GM23338 (cell line): ENCODE results near the gene SEMA6C. TPM values are rescaled to one million over a fixed set of nuclear protein-coding genes. Genes with fewer than 3 reads are reported as not detected.

Experiments
- ATAC-seq: fragments of 200-7000 bp; cut with Tn5 transposase; 3 replicates; pipeline ENCODE4 v1.9.1; 2020
- DNase-seq: peaks from one replicate; pipeline ENCODE4 v3.0.0-alpha.2; 2015; ENCODE audit warnings: low spot score
- H2AFZ ChIP-seq: fragments of 200-600 bp; sonication (generic); 2 replicates; pipeline ENCODE4 v1.8.0; 2016; ENCODE audit warnings: antibody characterized with exemption, mild to moderate bottlenecking, moderate library complexity
- H3F3A ChIP-seq: fragments of 200-600 bp; sonication (generic); replicated peaks from 2 replicates; pipeline ENCODE4 v1.8.0; 2017; ENCODE audit warnings: antibody characterized with exemption, mixed run types, low read depth
- H3K27ac ChIP-seq: fragments of 200-600 bp; sonication (generic); 2 replicates; pipeline ENCODE4 v1.6.1; 2016; ENCODE audit warnings: low read depth
- H3K27me3 ChIP-seq: fragments of 200-600 bp; sonication (generic); 2 replicates; pipeline ENCODE4 v1.8.0; 2016; ENCODE audit warnings: mild to moderate bottlenecking, mixed run types, moderate library complexity; ENCODE audit not compliant: insufficient read depth
- H3K36me3 ChIP-seq: fragments of 200-600 bp; sonication (generic); 2 replicates; pipeline ENCODE4 v1.8.0; 2016; ENCODE audit warnings: mild to moderate bottlenecking; ENCODE audit not compliant: insufficient read depth
- H3K4me1 ChIP-seq: fragments of 200-600 bp; sonication (generic); 2 replicates; pipeline ENCODE4 v1.8.0; 2016; ENCODE audit warnings: mild to moderate bottlenecking, moderate library complexity; ENCODE audit not compliant: insufficient read depth
- H3K4me2 ChIP-seq: fragments of 200-600 bp; sonication (generic); 2 replicates; pipeline ENCODE4 v1.7.1; 2017; ENCODE audit warnings: mixed run types
- H3K4me3 ChIP-seq: fragments of 200-600 bp; sonication (generic); 2 replicates; pipeline ENCODE4 v1.6.1; 2016; ENCODE audit warnings: mixed run types
- H3K79me2 ChIP-seq: fragments of 200-600 bp; sonication (generic); replicated peaks from 2 replicates; pipeline ENCODE4 v1.8.0; 2017; ENCODE audit warnings: mild to moderate bottlenecking; ENCODE audit not compliant: insufficient read depth
- H3K9me2 ChIP-seq: fragments of 200-600 bp; sonication (generic); 2 replicates; pipeline ENCODE4 v1.8.0; 2017; ENCODE audit not compliant: insufficient read depth
- H4K20me1 ChIP-seq: fragments of 200-600 bp; sonication (generic); replicated peaks from 2 replicates; pipeline ENCODE4 v1.8.0; 2017; ENCODE audit warnings: mild to moderate bottlenecking; ENCODE audit not compliant: insufficient read depth
- H3K27ac Mint-ChIP-seq: 2 replicates; pipeline ENCODE4 v1.8.0; 2020; ENCODE audit warnings: inconsistent platforms, mild to moderate bottlenecking, moderate library complexity, mixed read lengths
- H3K27me3 Mint-ChIP-seq: 3 replicates; pipeline ENCODE4 v1.8.0; 2022; ENCODE audit warnings: low read depth, mild to moderate bottlenecking, moderate library complexity, mixed read lengths, inconsistent platforms; ENCODE audit not compliant: insufficient read depth, poor library complexity
- H3K36me3 Mint-ChIP-seq: 3 replicates; pipeline ENCODE4 v1.8.0; 2021; ENCODE audit warnings: low read depth, mild to moderate bottlenecking, inconsistent platforms, moderate library complexity, mixed read lengths
- H3K4me1 Mint-ChIP-seq: 3 replicates; pipeline ENCODE4 v1.8.0; 2020; ENCODE audit warnings: mild to moderate bottlenecking, inconsistent platforms, mixed read lengths
- H3K4me3 Mint-ChIP-seq: 3 replicates; pipeline ENCODE4 v1.8.0; 2021; ENCODE audit warnings: moderate library complexity, mild to moderate bottlenecking, inconsistent platforms, mixed read lengths
- H3K9me3 Mint-ChIP-seq: 3 replicates; pipeline ENCODE4 v1.8.0; 2020; ENCODE audit warnings: moderate library complexity, mild to moderate bottlenecking, inconsistent platforms, mixed read lengths
- CREB1 ChIP-seq: fragments of 250-450 bp; sonication (Bioruptor Pico); IDR thresholded peaks from 2 replicates; pipeline ENCODE4 v1.5.0; 2020; ENCODE audit warnings: low read depth, mild to moderate bottlenecking, moderate library complexity
- EZH2 ChIP-seq: fragments of 200-600 bp; sonication (generic); IDR thresholded peaks from one replicate; pipeline ENCODE4 v1.8.0; 2017; ENCODE audit warnings: antibody characterized with exemption, mild to moderate bottlenecking, low read depth; ENCODE audit not compliant: unreplicated experiment
- JUNB ChIP-seq: IDR thresholded peaks from one replicate; pipeline ENCODE4 v1.6.1; 2016; ENCODE audit warnings: antibody characterized with exemption; ENCODE audit not compliant: unreplicated experiment
- NANOG ChIP-seq: IDR thresholded peaks from 2 replicates; pipeline ENCODE4 v1.6.1; 2016; ENCODE audit warnings: antibody characterized with exemption, borderline replicate concordance
- POLR2AphosphoS5 ChIP-seq: IDR thresholded peaks from 2 replicates; pipeline ENCODE4 v1.6.1; 2016; ENCODE audit warnings: antibody characterized with exemption, low read depth
- ZNF331 ChIP-seq: fragments of 250-450 bp; sonication (Bioruptor Pico); IDR thresholded peaks from 2 replicates; pipeline ENCODE4 v1.5.0; 2020; ENCODE audit warnings: low read depth, mild to moderate bottlenecking, moderate library complexity
- polyA plus RNA-seq: library from polyadenylated mRNA; unstranded; fragments of >200 nt; fragmentation: Nextera tagmentation; extraction: Ambion mirVana; gene quantifications from 2 replicates; pipeline ENCODE4 v1.2.1, GENCODE V29; 2016
- total RNA-seq: library from RNA; depleted of rRNA; stranded (reverse); fragments of >200 nt; shearing (Covaris generic); gene quantifications from 2 replicates; pipeline ENCODE4 v1.2.3, GENCODE V29; 2014
- TF ChIP-seq, protein P1 (sequence below): fragments of 250-450 bp; sonication (Bioruptor Pico); IDR thresholded peaks from 2 replicates; pipeline ENCODE4 v1.5.0; 2020; ENCODE audit warnings: mild to moderate bottlenecking, moderate library complexity
- TF ChIP-seq, protein P2 (sequence below), 2 experiments: fragments of 200-600 bp in 1 of 2; sonication (generic) in 1 of 2; conservative IDR thresholded peaks; 2 replicates each; pipeline versions ENCODE4 v1.5.1 to v1.6.1; 2016 to 2017; ENCODE audit warnings: antibody characterized with exemption in 2 of 2, low read depth in 2 of 2, mild to moderate bottlenecking in 2 of 2, moderate library complexity in 1 of 2

Gene SEMA6C
- total and polyA plus RNA-seq, 2 experiments from 2014 or later: 6.2 to 12.3 TPM

DNA sequence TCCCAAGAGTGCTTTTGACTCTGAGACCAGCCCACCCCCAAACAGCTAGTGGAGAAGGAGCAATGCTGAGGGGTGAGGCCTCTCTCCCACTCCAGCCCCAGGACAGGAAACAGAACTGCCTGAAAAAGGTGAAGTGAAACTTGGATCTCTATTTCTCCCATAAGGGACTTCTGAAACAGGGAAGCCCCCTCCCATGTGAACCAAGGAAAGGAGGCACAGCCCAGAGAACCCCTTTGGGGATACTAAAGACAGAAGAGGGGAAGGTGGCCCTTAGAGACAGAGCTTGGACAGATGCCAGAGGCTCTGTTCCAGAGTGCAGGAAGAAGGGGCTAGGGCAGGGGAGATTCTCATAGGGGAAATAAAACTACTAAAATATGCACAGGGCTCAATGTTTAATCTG is 12.9 kb upstream of the SEMA6C start (continued):
- TF ChIP-seq, protein P1, sequence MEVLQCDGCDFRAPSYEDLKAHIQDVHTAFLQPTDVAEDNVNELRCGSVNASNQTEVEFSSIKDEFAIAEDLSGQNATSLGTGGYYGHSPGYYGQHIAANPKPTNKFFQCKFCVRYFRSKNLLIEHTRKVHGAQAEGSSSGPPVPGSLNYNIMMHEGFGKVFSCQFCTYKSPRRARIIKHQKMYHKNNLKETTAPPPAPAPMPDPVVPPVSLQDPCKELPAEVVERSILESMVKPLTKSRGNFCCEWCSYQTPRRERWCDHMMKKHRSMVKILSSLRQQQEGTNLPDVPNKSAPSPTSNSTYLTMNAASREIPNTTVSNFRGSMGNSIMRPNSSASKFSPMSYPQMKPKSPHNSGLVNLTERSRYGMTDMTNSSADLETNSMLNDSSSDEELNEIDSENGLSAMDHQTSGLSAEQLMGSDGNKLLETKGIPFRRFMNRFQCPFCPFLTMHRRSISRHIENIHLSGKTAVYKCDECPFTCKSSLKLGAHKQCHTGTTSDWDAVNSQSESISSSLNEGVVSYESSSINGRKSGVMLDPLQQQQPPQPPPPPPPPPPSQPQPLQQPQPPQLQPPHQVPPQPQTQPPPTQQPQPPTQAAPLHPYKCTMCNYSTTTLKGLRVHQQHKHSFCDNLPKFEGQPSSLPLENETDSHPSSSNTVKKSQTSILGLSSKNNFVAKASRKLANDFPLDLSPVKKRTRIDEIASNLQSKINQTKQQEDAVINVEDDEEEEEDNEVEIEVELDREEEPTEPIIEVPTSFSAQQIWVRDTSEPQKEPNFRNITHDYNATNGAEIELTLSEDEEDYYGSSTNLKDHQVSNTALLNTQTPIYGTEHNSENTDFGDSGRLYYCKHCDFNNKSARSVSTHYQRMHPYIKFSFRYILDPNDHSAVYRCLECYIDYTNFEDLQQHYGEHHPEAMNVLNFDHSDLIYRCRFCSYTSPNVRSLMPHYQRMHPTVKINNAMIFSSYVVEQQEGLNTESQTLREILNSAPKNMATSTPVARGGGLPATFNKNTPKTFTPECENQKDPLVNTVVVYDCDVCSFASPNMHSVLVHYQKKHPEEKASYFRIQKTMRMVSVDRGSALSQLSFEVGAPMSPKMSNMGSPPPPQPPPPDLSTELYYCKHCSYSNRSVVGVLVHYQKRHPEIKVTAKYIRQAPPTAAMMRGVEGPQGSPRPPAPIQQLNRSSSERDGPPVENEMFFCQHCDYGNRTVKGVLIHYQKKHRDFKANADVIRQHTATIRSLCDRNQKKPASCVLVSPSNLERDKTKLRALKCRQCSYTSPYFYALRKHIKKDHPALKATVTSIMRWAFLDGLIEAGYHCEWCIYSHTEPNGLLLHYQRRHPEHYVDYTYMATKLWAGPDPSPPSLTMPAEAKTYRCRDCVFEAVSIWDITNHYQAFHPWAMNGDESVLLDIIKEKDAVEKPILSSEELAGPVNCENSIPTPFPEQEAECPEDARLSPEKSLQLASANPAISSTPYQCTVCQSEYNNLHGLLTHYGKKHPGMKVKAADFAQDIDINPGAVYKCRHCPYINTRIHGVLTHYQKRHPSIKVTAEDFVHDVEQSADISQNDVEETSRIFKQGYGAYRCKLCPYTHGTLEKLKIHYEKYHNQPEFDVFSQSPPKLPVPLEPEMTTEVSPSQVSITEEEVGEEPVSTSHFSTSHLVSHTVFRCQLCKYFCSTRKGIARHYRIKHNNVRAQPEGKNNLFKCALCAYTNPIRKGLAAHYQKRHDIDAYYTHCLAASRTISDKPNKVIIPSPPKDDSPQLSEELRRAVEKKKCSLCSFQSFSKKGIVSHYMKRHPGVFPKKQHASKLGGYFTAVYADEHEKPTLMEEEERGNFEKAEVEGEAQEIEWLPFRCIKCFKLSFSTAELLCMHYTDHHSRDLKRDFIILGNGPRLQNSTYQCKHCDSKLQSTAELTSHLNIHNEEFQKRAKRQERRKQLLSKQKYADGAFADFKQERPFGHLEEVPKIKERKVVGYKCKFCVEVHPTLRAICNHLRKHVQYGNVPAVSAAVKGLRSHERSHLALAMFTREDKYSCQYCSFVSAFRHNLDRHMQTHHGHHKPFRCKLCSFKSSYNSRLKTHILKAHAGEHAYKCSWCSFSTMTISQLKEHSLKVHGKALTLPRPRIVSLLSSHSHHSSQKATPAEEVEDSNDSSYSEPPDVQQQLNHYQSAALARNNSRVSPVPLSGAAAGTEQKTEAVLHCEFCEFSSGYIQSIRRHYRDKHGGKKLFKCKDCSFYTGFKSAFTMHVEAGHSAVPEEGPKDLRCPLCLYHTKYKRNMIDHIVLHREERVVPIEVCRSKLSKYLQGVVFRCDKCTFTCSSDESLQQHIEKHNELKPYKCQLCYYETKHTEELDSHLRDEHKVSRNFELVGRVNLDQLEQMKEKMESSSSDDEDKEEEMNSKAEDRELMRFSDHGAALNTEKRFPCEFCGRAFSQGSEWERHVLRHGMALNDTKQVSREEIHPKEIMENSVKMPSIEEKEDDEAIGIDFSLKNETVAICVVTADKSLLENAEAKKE (CRISPR knock-in tag): no peak
- no peak for TF ChIP-seq CREB1 (CRISPR knock-in tag)
- TF ChIP-seq, protein P2, sequence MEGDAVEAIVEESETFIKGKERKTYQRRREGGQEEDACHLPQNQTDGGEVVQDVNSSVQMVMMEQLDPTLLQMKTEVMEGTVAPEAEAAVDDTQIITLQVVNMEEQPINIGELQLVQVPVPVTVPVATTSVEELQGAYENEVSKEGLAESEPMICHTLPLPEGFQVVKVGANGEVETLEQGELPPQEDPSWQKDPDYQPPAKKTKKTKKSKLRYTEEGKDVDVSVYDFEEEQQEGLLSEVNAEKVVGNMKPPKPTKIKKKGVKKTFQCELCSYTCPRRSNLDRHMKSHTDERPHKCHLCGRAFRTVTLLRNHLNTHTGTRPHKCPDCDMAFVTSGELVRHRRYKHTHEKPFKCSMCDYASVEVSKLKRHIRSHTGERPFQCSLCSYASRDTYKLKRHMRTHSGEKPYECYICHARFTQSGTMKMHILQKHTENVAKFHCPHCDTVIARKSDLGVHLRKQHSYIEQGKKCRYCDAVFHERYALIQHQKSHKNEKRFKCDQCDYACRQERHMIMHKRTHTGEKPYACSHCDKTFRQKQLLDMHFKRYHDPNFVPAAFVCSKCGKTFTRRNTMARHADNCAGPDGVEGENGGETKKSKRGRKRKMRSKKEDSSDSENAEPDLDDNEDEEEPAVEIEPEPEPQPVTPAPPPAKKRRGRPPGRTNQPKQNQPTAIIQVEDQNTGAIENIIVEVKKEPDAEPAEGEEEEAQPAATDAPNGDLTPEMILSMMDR (conservative IDR thresholded peaks at IDR 0.05; ENCODE audit: low read depth in 2 of 2): no peak
- no peak for TF ChIP-seq NANOG
- no peak for TF ChIP-seq EZH2
- TF ChIP-seq POLR2AphosphoS5: no peak

DNA sequence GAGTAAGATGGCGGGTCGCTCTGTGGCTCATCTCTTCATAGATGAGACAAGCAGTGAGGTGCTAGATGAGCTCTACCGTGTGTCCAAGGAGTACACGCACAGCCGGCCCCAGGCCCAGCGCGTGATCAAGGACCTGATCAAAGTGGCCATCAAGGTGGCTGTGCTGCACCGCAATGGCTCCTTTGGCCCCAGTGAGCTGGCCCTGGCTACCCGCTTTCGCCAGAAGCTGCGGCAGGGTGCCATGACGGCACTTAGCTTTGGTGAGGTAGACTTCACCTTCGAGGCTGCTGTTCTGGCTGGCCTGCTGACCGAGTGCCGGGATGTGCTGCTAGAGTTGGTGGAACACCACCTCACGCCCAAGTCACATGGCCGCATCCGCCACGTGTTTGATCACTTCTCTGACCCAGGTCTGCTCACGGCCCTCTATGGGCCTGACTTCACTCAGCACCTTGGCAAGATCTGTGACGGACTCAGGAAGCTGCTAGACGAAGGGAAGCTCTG is 12.4 kb upstream of the SEMA6C start:
- Histone ChIP-seq H4K20me1 (no peaks in the 10 kb centered on the region), H3K4me2 (no peak overlapping the region), H2AFZ (no peak overlapping the region), H3K4me1 (peaks cover 5% of the 10 kb centered on the region; the same call in 1 of the 2 replicates), H3K79me2 (no peaks in the 10 kb centered on the region), H3K36me3 (0 out of 2 replicates have a peak, but pooled peaks cover 6% of the 10 kb centered on the region), H3F3A (no peaks in the 10 kb centered on the region; the same call in 1 of the 2 replicates), H3K4me3 (no peak overlapping the region), H3K27me3 (no peaks in the 10 kb centered on the region), H3K27ac (no peak overlapping the region), H3K9me2 (no peaks in the 10 kb centered on the region)
- DNase-seq (peak; percentile 40), ATAC-seq (peak; percentile 20; the same call in 1 of the 3 replicates)
- H3K4me1 Mint-ChIP-seq: peaks cover 12% of the 10 kb centered on the region; the same call in 2 of the 3 replicates
- peaks cover 13% of the 10 kb centered on the region for H3K36me3 Mint-ChIP-seq
- no peak overlapping the region for H3K4me3 Mint-ChIP-seq
- H3K9me3 Mint-ChIP-seq: no peaks in the 10 kb centered on the region
- no peak overlapping the region for H3K27ac Mint-ChIP-seq
- peaks cover 11% of the 10 kb centered on the region for H3K27me3 Mint-ChIP-seq
- TF ChIP-seq NANOG (no peak), ZNF331 (CRISPR knock-in tag) (no peak), JUNB (no peak)
- TF ChIP-seq, protein P1 (CRISPR knock-in tag): no peak
